Occipital lobe (tissue), 2 donors: ENCODE measurements around the gene RNF130. TPM values are rescaled to one million over a fixed set of nuclear protein-coding genes. Genes with fewer than 3 reads are reported as not detected.

ENCODE experiments used
- DNase-seq: peaks from one replicate; lab custom pipeline; 2025; lab: John Stamatoyannopoulos, UW
- total RNA-seq: library from RNA; depleted of rRNA; stranded (reverse); fragments of >200 nt; gene quantifications from one replicate; pipeline ENCODE4 v1.2.3, GENCODE V29; 2014

The RNF130 gene, protein sequence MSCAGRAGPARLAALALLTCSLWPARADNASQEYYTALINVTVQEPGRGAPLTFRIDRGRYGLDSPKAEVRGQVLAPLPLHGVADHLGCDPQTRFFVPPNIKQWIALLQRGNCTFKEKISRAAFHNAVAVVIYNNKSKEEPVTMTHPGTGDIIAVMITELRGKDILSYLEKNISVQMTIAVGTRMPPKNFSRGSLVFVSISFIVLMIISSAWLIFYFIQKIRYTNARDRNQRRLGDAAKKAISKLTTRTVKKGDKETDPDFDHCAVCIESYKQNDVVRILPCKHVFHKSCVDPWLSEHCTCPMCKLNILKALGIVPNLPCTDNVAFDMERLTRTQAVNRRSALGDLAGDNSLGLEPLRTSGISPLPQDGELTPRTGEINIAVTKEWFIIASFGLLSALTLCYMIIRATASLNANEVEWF
- total RNA-seq = 78.0 TPM

- peak; percentile 80 for DNase-seq
These were observed at the start of gene RNF130 for GRCh38 chr5:180071531-180072255. Gene RNF130 (minus strand): TSS chr5:180071759. CDS start chr5:180071702, 57 bp downstream.

- no peak for DNase-seq
These were observed 48.9 kb upstream of the RNF130 start for GRCh38 chr5:180120237-180121101.

DNA sequence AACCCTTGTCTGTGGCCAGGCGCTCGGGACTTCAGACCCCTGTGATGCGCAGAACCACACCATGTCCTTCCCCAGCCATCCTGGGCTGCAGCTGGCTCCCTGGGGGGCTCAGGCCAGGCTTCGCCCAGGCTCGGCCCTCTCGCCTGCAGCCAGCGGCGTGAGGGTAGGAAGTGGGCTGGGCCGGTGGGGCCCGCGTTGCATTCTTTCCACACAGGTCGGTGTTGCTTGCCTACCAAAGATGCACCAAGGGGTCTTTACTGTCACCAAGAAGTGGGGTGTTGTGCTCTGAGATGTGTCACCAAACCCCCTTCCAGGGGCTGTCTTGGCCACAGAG lies 48.3 kb upstream of the RNF130 start:
- no peak for DNase-seq

DNA sequence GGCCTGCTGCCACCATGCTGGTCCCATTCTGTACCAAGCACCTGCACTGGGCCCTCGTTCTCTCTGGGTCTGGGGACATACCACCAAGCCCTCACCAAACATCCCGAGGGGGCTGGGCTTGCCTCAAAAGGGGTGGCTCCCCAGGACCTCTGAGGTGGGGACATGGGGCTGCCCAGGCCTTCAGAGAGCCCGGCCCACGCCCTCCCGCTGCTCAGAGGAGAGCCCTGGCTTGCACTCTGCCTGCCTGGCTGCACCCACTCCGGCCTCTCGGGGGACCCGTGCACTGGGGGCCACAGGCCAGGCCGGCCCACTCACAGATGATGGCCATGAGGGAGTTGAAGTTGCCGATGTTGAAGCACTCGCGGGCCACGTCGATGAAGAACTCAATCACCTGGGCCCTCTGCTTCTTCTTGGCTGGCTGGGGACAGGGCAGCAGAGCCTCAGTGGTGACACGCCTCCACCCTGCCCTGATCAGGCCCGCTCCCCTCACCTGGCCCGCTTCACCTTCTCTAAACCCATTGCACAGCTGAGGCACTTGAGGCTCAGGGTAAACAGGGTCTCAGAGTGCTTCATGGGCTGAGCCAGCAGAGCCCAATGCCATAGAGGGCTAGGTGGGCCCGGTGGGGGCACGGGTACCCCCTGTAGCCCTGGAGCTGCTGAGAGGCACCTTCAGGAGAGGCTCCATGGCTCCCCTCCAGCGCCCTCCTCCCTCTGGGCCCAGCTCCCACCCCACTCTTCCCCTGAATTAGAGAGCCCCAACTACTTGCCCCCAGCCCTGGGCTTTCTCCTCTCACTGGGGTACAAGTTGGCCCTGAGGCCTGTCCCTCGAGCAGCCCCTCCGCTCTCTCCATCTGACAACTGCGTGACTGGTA lies 47.7 kb upstream of the RNF130 start:
- DNase-seq = no peak

- no peak for DNase-seq
These were observed 46.8 kb upstream of the RNF130 start for GRCh38 chr5:180118391-180118791.

DNA sequence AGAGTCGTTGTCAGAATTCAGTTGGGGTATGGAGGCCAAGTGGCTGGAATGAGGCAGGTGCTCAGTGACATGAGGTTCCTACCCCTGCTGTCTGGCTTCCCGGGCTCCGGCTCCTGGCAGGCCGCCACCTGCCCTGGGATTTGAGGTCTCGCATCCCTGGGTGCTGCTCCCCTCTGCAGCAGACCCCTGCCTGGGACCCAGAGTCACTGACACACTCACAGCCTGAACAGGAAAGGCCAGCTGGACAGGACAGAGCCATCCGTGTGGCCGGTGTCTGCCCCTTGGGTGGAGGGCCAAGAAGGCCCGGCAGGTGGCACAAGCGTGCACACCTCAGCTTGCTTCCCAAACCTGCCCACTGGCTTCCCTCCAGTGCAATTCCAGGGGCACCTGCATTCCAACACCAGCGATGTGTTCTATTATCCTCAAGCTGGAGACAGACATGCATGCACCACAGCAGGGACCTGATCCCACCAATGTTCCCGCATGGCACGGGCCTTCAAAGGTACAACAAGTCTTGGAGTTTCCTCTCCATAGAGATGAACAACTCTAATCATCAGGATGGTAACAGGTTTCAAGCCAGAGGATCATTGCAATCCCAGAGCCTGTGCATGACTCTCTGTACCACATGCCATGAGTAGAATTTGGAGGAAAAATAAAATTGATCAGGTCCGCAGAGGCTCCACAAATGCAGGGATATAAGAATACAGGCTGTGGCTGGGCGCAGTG lies 45.6 kb upstream of the RNF130 start:
- DNase-seq = no peak

DNA sequence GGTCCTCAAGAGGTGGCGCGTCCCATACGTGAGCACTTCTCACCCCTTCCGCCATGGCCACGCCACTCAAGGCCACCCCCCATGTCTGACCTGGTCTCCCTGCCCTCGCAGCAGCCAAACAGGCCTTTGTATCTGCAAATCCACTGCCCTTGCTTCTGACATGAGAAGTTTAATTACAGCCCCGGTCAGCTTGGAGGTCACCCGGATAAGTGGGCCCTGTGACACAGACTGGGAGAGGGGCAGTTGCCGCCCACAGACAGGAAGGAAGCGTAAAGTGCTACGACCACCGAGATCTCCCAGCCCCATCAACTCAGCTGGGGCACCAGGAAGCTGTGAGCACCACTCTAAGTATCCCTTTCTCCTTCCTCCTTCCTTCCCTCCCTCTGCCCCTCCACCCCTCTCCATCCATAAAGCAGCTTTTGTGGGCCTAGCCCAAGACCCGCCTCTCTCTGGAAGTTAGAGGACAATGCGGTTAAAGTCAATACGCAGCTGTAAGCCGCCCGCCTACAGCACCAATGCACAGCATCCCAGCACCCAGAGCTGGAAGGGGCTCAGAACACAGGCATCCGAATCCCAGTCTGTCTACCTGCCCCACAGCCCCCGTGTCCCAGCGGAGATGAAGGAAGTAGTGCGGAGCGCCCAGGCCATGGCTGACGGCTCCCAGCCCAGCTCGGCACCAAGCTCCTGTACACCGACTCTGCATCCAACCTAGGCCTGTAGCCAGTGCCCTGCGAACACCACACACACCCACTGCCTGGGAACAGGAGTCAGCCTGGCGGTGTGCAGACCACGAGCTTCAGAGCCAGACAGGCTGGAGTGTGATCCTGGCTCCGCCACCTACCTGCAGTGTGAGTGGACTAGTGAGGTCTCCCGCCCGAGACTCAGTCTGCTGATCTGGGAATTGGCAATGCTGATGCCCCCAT lies 44.8 kb upstream of the RNF130 start:
- DNase-seq = no peak

DNA sequence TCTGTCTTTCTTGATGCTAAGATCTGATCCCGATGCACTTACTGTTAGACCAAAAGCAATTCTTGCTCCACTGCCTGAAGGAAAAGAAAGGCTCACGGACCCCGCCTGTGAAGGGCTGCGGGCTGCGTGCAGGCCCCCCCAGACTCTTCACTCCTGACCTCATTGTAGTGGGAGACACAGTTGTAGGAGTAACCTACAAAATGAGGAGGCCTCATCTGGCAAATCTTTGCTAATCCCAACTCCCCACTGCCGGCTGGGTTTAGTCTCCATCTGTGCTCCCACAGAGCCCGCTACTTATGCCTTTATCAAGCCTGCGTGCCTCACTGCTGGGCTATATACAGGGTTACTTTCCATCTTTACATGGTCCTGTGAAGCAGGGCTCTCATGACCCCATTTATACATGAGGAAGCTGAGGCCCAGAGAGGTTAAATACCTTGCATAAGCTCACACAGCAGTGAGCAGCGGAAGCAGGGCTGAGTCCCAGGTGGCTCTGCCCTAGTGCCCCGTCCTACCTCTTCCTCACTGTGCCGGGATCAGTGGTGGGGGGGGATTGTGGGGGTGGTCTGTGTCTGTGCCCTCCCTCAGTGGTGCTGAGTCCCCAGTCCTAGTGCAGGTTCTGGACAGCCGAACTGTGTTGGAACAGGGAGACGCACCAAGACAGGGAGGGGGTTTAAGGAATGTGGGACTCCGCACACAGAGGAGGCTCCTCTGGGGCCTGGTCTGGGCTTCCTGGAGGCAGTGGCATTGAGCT lies 43.9 kb upstream of the RNF130 start:
- no peak for DNase-seq

DNA sequence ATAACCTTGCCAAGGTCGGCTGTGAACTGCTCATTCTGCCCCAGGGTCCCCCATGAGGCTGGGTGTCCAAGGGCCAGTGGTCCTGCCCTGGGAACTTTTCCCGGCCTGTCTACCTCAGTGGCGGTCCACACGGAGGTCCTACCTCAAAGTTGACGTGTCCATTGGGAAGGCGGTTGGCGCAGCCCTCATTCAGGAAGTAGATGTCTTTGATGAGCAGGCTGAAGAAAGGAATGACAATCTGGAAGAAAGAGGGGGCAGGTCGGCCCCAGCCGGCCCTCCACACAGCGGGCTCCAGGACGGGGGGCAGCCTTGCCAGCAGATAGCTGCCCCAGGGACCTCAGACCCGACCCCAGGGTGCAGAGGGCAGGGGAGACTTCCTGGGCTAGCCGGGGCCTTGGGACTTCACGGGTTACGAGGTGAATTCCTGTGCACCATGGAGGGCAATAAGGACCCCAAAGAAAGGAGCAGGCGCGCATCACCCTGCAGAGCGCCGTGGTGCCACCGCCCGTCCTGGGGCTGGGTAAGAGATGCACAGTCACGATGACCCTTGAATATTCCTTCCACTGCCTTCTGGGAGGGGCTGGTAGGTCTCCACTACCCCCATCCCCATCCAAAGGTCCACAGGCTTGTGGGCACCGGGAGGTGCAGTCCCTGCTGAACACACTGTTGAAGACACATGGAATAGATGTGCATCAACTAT lies 42.9 kb upstream of the RNF130 start:
- no peak for DNase-seq

DNA sequence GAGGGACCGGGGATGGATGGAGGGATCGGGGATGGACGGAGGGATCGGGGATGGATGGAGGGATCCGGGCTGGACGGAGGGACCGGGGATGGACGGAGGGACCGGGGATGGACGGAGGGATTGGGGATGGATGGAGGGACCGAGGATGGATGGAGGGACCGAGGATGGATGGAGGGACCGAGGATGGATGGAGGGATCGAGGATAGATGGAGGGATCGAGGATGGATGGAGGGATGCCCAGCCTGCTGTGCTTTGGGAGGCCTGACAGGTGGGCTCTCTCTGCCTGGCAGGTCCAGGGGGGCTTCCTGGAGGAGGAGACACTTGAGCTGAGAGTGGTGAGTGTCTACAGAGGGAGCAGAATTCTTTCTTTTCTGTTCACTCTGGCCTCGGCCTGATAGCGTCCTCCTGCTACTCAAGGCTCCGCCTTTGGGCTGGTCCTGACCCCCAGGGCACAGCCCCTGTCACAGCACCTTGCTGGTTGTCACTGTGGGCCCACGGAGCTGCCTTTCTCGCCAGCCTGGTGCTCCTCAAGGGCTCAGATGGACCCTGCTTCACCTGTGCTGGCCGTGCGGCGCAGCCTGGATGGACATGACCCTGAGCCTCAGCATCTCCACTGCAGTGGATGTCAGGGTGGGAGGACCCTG lies 42.2 kb upstream of the RNF130 start:
- DNase-seq = no peak

DNA sequence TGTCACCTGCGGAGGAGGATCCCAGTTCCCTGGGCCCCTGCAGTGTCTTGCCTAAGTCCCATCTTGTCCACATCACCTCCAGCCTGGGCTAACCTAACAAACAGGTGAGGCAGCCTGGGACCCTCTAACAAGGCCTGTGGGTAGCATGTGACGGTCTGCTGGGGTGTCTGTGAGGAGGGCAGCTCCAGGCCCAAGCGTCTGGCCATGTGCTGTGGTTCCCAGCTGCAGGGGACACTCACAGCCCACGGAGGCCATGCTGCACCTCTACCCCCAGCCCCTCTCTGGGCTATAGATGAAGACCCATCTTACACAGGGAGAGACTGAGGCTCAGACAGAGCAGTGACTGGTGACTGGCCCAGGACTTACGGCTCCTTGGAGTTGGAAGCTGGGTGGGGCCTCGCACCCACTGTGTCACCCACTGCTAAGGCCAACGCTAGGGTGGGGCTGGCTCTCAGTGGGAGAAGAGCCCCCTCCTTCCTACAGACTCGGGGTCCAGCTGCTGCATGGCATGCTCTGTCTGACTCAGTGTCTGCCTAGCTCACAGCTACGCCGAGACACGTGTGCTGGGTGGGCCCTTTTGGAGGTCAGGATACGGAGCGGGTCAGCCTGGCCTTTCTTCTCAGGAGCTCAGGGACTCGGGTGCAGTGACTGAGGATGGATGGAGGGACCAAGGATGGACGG lies 40.8 kb upstream of the RNF130 start:
- DNase-seq = no peak

GRCh38 chr5:180111273-180112002 lies 39.9 kb upstream of the RNF130 start:
- no peak for DNase-seq

DNA sequence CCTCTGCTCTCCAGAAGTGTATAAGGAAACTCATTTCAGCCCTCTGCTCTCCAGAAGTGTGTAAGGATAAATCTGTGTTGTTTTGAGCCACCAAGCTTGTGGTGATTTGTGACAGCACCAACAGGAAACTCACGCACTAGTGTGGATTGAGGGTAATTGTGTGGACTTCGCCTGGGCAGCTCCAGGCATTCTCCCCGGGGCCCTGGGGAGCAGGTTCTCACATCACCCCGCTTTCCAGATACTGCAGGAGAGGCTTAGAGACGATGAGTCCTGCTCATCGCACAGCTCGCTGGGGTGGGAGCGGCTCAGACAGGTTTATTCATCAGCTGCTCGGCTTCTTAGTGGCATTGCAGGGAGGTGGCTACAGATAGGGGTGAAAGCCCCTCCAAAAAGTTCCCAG lies 38.4 kb upstream of the RNF130 start:
- DNase-seq = no peak

GRCh38 chr5:180107005-180107404 lies 35.4 kb upstream of the RNF130 start:
- DNase-seq = no peak

GRCh38 chr5:180105827-180106312 lies 34.3 kb upstream of the RNF130 start:
- no peak for DNase-seq

DNA sequence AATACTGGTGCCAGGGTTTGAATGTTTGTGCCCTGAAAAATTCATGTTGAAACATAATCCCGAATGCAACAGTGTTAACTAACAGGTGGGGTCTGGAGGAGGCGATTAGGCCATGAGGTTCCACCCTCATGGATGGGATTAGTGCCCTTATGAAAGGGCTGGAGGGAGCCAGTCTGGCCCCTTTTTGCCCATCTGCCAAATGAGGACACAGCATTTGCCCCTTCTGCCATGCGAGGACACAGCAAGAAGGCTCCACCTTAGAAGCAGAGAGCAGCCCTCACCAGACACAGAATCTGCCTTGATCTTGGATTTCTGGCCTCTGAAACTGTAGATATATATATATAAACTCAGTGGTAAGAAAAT lies 32.6 kb upstream of the RNF130 start:
- DNase-seq = no peak
